ENCODE results near the gene KRT12. TPM values are rescaled to one million over a fixed set of nuclear protein-coding genes. Genes with fewer than 3 reads are reported as not detected.

KRT12 gene
- not detected for total RNA-seq

DNA sequence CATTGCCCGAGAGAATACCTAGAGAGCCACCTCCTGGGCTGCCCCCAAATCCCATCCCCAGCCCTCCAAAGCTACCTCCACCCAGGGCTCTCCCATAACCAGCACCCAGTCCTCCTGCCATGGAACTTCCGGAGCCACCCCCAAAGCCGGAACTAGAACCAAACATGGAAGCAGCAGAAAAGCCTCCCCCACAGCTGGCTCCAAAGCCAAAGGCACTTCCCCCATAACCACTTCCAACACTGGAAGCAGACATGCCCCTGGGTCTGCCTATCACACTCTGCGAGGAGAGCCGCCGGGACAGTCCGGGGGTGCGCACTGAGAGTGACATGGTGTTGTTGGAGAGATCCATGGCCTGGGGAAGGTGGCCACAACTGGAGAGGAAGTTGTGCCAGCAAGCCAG is at the start of gene KRT12:
Gene KRT12 (minus strand): TSS at position 386 of the 400 bp plus-strand sequence. CDS start 37 bp downstream, at position 349.

DNA sequence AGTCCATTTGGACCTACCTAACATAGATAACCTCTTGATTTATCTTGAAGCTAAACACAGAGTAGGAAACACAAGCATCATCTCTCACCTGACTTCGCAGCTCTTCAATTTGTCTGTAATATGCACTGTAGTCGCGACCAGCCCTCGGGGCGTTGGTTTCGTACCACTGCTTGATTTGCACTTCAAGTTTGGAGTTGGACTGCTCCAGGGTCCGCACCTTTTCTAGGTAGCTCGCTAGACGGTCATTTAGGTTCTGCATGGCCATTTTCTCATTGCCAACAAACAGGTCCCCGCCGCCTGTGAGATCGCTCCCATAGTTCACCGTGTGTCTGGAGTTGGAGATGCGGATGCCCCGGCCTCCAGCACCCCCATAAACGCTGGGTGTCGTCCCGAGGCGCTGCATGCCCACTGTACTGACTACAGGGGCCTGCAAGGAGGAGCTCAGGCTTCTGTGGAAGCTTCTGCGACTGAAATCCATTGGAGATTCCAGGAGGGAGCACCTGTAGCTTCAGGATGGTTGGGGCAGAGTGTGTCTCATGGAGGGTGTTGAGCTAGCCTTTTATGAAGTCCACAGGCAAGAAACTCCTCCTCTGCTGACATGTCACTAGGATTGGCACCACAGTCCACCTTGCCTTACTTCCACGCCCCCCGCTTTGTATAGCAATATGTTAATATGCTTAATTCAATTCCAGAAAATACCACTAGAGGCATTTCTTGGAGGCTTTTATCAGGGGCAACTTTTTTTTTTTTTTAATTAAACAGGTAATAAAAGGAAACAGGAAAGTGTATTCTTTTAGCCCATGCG is 17.9 kb upstream of the KRT12 start, which contains the start of gene KRT20:
Gene KRT20 (minus strand): TSS at position 535 of the 805 bp plus-strand sequence. CDS start 57 bp downstream, at position 478.

DNA sequence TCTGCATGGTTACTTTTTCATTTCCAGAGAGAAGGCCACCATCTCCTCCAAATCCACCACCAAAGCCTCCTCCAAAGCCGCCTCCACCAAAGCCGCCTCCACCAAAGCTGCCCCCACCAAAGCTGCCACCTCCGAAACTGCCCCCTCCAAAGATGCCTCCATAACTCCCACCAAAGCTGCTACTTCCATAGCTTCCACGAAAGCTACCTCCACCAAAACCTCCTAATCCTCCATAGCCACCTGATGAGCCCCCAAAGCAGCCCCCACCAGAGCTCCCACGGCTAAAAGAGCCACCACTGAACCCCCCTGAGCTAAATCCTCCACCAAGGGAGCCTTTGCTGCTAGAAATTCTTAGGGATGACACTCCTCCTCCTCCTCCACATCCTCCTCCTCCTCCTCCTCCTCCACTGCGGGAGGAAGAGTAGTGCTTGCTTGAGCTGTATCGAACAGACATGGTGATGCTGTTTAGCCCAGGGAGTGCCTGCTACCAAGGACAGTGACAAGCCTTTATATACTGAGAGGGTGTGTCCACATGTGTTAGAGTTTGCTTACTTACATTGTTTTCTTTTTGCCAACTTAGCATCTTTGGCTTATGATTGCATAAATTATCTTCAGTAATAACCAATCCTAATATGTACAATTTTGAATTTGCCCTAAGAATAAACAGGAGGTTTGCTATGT is 44.8 kb downstream of the KRT12 start, which contains the start of gene KRT10:
Gene KRT10 (minus strand): TSS at position 483 of the 681 bp plus-strand sequence. CDS start 29 bp downstream, at position 454.

Other genes starting within 250 kb of the KRT12 start
- gene SMARCE1, start 219.4 kb downstream of the KRT12 start, total RNA-seq = 100 to 1,000 TPM; 110 to 113 TPM
- not detected for gene KRT222, start 202.0 kb downstream of the KRT12 start, total RNA-seq
- not detected for gene KRT24, start 163.5 kb downstream of the KRT12 start, total RNA-seq
- gene KRT25, start 111.9 kb downstream of the KRT12 start, total RNA-seq = not detected
- gene KRT26, start 95.0 kb downstream of the KRT12 start, total RNA-seq = not detected
- not detected for gene KRT27, start 84.7 kb downstream of the KRT12 start, total RNA-seq
- not detected for gene KRT28, start 67.3 kb downstream of the KRT12 start, total RNA-seq
- 10 to 100 TPM; 23.9 to 29.7 TPM for gene KRT10, start 44.6 kb downstream of the KRT12 start, total RNA-seq
- not detected for gene KRT20, start 18.0 kb upstream of the KRT12 start, total RNA-seq
- gene KRT23, start 70.4 kb upstream of the KRT12 start, total RNA-seq = not detected
- not detected for gene KRT39, start 99.7 kb upstream of the KRT12 start, total RNA-seq
- gene KRT40, start 117.1 kb upstream of the KRT12 start, total RNA-seq = not detected
- gene KRTAP3-3, start 126.9 kb upstream of the KRT12 start, total RNA-seq = not detected
- not detected for gene KRTAP3-2, start 132.7 kb upstream of the KRT12 start, total RNA-seq
- not detected for gene KRTAP3-1, start 141.9 kb upstream of the KRT12 start, total RNA-seq
- not detected for gene KRTAP1-5, start 160.0 kb upstream of the KRT12 start, total RNA-seq
- not detected for gene KRTAP1-4, start 163.0 kb upstream of the KRT12 start, total RNA-seq
- not detected for gene KRTAP1-3, start 167.7 kb upstream of the KRT12 start, total RNA-seq
- gene KRTAP1-1, start 174.2 kb upstream of the KRT12 start, total RNA-seq = not detected
- not detected for gene KRTAP2-1, start 180.1 kb upstream of the KRT12 start, total RNA-seq
- gene KRTAP2-2, start 188.0 kb upstream of the KRT12 start, total RNA-seq = not detected
- gene KRTAP2-3, start 192.9 kb upstream of the KRT12 start, total RNA-seq = not detected
- gene KRTAP2-4, start 198.7 kb upstream of the KRT12 start, total RNA-seq = not detected
- not detected for gene KRTAP4-7, start 216.9 kb upstream of the KRT12 start, total RNA-seq
- not detected for gene KRTAP4-8, start 230.9 kb upstream of the KRT12 start, total RNA-seq
- not detected for gene KRTAP4-16, start 235.0 kb upstream of the KRT12 start, total RNA-seq
- not detected for gene KRTAP4-9, start 238.2 kb upstream of the KRT12 start, total RNA-seq

All from activated naive CD4-positive, alpha-beta T cell treated with anti-CD3 and anti-CD28 coated beads, Interleukin-2, amount 10 ng/mL, durations not matched to agents 5 hours and 36 hours (primary cell).